WTC11 (cell line): ENCODE measurements around the gene XPOT. TPM values are rescaled to one million over a fixed set of nuclear protein-coding genes. Genes with fewer than 3 reads are reported as not detected.

ENCODE experiments used
- ATAC-seq: fragments of 200-7000 bp; cut with Tn5 transposase; 2 replicates; pipeline ENCODE4 v1.10.0; 2021; ENCODE audit warnings: mild to moderate bottlenecking, moderate library complexity
- CTCF ChIA-PET: fragments of 300-600 bp; sonication (Branson Sonifier 250); formaldehyde crosslinking; loops from one replicate; lab custom pipeline; 2021; ENCODE audit warnings: antibody characterized with exemption; lab: Charles Lee
- POLR2A ChIA-PET: fragments of 350-600 bp; sonication (Branson Sonifier 250); formaldehyde crosslinking; loops from one replicate; lab custom pipeline; 2021; ENCODE audit warnings: antibody characterized with exemption; lab: Charles Lee
- DNase-seq: peaks from one replicate; pipeline ENCODE4 v3.0.0; 2021; ENCODE audit warnings: low spot score
- H3K27ac Mint-ChIP-seq: 2 replicates; pipeline ENCODE4 v1.8.0; 2021; ENCODE audit warnings: mixed read lengths
- H3K27me3 Mint-ChIP-seq: 2 replicates; pipeline ENCODE4 v1.8.0; 2021; ENCODE audit warnings: low read depth, mild to moderate bottlenecking, moderate library complexity, mixed read lengths
- H3K36me3 Mint-ChIP-seq: 2 replicates; pipeline ENCODE4 v1.8.0; 2021; ENCODE audit warnings: mixed read lengths
- H3K4me1 Mint-ChIP-seq: 2 replicates; pipeline ENCODE4 v1.8.0; 2022; ENCODE audit warnings: mixed read lengths
- H3K4me3 Mint-ChIP-seq: 2 replicates; pipeline ENCODE4 v1.8.0; 2021; ENCODE audit warnings: mild to moderate bottlenecking, moderate library complexity, mixed read lengths
- H3K9me3 Mint-ChIP-seq: 2 replicates; pipeline ENCODE4 v1.8.0; 2021; ENCODE audit warnings: mixed read lengths
- AR ChIP-seq: fragments of 250-450 bp; sonication (Bioruptor Pico); IDR thresholded peaks from 2 replicates; pipeline ENCODE4 v1.9.0; 2021; ENCODE audit warnings: mild to moderate bottlenecking
- ATF6 ChIP-seq: sonication (generic); formaldehyde crosslinking; IDR thresholded peaks from 2 replicates; pipeline ENCODE4 v1.8.1; 2023; ENCODE audit warnings: mild to moderate bottlenecking, missing genetic modification reagents
- CREB1 ChIP-seq: sonication (generic); formaldehyde crosslinking; IDR thresholded peaks from 2 replicates; pipeline ENCODE4 v1.8.0; 2023; ENCODE audit warnings: mild to moderate bottlenecking, missing genetic modification reagents
- CREM ChIP-seq: sonication (generic); formaldehyde crosslinking; IDR thresholded peaks from 2 replicates; pipeline ENCODE4 v1.8.1; 2022; ENCODE audit warnings: mild to moderate bottlenecking, missing genetic modification reagents, moderate library complexity
- CTCF ChIP-seq: fragments of 200-600 bp; IDR thresholded peaks from 2 replicates; pipeline ENCODE4 v1.8.0; 2022; ENCODE audit warnings: antibody characterized with exemption
- EMX1 ChIP-seq: fragments of 250-450 bp; sonication (Bioruptor Pico); IDR thresholded peaks from 2 replicates; pipeline ENCODE4 v1.8.0; 2021; ENCODE audit warnings: mild to moderate bottlenecking
- FOXK1 ChIP-seq: sonication (generic); formaldehyde crosslinking; IDR thresholded peaks from 2 replicates; pipeline ENCODE4 v1.8.0; 2022; ENCODE audit warnings: mild to moderate bottlenecking, moderate library complexity, missing genetic modification reagents
- GRHL2 ChIP-seq: fragments of 250-450 bp; sonication (Bioruptor Pico); IDR thresholded peaks from 2 replicates; pipeline ENCODE4 v1.8.0; 2022; ENCODE audit warnings: mild to moderate bottlenecking, moderate library complexity; ENCODE audit not compliant: insufficient replicate concordance, severe bottlenecking
- JAZF1 ChIP-seq: fragments of 250-450 bp; sonication (Bioruptor Pico); IDR thresholded peaks from 2 replicates; pipeline ENCODE4 v1.9.0; 2021; ENCODE audit warnings: moderate library complexity, mild to moderate bottlenecking, inconsistent platforms
- MAX ChIP-seq: sonication (generic); formaldehyde crosslinking; IDR thresholded peaks from 2 replicates; pipeline ENCODE4 v1.8.0; 2022; ENCODE audit warnings: mild to moderate bottlenecking, missing genetic modification reagents
- NFATC4 ChIP-seq: fragments of 250-450 bp; sonication (Bioruptor Pico); IDR thresholded peaks from 2 replicates; pipeline ENCODE4 v1.9.0; 2021; ENCODE audit warnings: mild to moderate bottlenecking
- ZNF138 ChIP-seq: sonication (generic); formaldehyde crosslinking; conservative IDR thresholded peaks from 2 replicates; pipeline ENCODE4 v1.8.1; 2022; ENCODE audit warnings: mild to moderate bottlenecking, moderate library complexity, missing genetic modification reagents
- ZNF219 ChIP-seq: sonication (generic); formaldehyde crosslinking; IDR thresholded peaks from 2 replicates; pipeline ENCODE4 v1.8.0; 2023; ENCODE audit warnings: missing genetic modification reagents, mild to moderate bottlenecking, borderline replicate concordance
- ZNF232 ChIP-seq: sonication (generic); formaldehyde crosslinking; IDR thresholded peaks from 2 replicates; pipeline ENCODE4 v1.8.0; 2022; ENCODE audit warnings: mild to moderate bottlenecking, missing genetic modification reagents
- total RNA-seq: library from RNA; stranded (reverse); gene quantifications from 3 replicates; pipeline ENCODE4 v1.2.3, GENCODE V29; 2021
- TF ChIP-seq, protein P1 (sequence below): sonication (generic); formaldehyde crosslinking; conservative IDR thresholded peaks from 2 replicates; pipeline ENCODE4 v1.8.1; 2022; ENCODE audit warnings: mild to moderate bottlenecking, missing genetic modification reagents
- TF ChIP-seq, protein P2 (sequence below): sonication (generic); formaldehyde crosslinking; IDR thresholded peaks from 2 replicates; pipeline ENCODE4 v1.8.0; 2023; ENCODE audit warnings: missing genetic modification reagents

Gene XPOT
- total RNA-seq, 1 experiment from 2014 or later: 134 TPM

DNA sequence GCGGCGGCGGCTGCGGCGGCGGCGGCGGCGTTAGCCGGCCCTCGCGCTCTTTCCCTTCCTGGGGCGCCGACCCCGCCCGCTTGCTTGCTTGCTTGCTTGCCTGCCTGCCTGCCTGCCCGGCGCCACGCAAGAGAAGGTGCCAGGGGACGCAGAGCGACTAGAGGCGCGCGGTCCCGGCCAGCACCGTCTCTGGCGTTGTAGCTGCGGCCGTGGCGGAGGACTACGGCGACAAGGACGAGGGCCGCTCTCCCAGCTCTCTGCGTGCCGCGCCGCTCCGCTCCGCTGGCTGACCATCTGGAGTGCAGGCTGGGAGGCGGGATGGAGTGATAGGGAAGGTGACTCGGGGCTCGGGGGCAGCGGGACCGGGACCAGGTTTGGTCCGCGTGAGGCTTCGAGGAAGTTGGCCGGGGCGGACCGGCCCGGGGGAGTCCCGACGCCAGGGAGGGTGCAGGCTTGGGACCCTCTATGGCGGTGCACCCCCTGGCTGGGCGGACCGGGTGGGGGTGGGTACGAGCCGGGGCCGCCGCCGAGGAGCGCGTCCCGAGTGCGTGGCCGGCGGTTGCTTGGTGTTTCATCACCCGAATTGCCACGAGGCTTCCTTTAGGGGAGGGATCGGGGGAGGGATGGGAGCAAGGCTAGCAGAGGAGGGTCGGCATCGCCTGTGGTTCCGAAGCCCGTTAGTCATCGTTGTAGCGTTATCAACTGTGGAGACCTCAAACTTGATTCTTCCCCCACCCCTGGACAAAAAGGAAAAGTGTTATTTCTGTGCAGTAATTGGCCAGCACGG is 471 bp downstream of the XPOT start (continued):
- TF ChIP-seq, protein P1, sequence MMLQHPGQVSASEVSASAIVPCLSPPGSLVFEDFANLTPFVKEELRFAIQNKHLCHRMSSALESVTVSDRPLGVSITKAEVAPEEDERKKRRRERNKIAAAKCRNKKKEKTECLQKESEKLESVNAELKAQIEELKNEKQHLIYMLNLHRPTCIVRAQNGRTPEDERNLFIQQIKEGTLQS: peak; percentile 77
- TF ChIP-seq CTCF (no peak), MAX (CRISPR knock-in tag) (peak; percentile 98), AR (CRISPR knock-in tag) (no peak)

- H3K27me3 Mint-ChIP-seq: no peaks in the 10 kb centered on the region
Observed at GRCh38 chr12:64407342-64408223, 3.4 kb downstream of the XPOT start.

More at GRCh38 chr12:64407342-64408223, 3.4 kb downstream of the XPOT start:
- H3K36me3 Mint-ChIP-seq: peaks cover 21% of the 10 kb centered on the region
- POLR2A ChIA-PET: interaction anchor here (1.2 kb wide), 1 partner anchor 10 kb away, joined by 6 read pairs; no protein-coding TSS in a partner anchor
- CTCF ChIA-PET: no interaction called here
- no peak overlapping the region for H3K4me3 Mint-ChIP-seq
- no peak for ATAC-seq
- TF ChIP-seq ZNF138 (no peak), FOXK1 (CRISPR knock-in tag) (no peak), ZNF232 (no peak), EMX1 (no peak), CREB1 (CRISPR knock-in tag) (no peak), GRHL2 (CRISPR knock-in tag) (no peak), NFATC4 (CRISPR knock-in tag) (no peak), ZNF219 (no peak), JAZF1 (CRISPR knock-in tag) (no peak), ATF6 (no peak), CREM (CRISPR knock-in tag) (no peak)
- TF ChIP-seq, protein P2, sequence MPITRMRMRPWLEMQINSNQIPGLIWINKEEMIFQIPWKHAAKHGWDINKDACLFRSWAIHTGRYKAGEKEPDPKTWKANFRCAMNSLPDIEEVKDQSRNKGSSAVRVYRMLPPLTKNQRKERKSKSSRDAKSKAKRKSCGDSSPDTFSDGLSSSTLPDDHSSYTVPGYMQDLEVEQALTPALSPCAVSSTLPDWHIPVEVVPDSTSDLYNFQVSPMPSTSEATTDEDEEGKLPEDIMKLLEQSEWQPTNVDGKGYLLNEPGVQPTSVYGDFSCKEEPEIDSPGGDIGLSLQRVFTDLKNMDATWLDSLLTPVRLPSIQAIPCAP (CRISPR knock-in tag): no peak
- TF ChIP-seq, protein P1: no peak
- peak overlapping the region; percentile 12; the same call in 1 of the 2 replicates for H3K27ac Mint-ChIP-seq
- no peak for DNase-seq
- no peaks in the 10 kb centered on the region for H3K9me3 Mint-ChIP-seq
- peaks cover 31% of the 10 kb centered on the region for H3K4me1 Mint-ChIP-seq
